ENCODE data around the gene NAA10. TPM values are rescaled to one million over a fixed set of nuclear protein-coding genes. Genes with fewer than 3 reads are reported as not detected.

Gene NAA10
- total RNA-seq, 1 experiment from 2014 or later = 124 TPM

DNA sequence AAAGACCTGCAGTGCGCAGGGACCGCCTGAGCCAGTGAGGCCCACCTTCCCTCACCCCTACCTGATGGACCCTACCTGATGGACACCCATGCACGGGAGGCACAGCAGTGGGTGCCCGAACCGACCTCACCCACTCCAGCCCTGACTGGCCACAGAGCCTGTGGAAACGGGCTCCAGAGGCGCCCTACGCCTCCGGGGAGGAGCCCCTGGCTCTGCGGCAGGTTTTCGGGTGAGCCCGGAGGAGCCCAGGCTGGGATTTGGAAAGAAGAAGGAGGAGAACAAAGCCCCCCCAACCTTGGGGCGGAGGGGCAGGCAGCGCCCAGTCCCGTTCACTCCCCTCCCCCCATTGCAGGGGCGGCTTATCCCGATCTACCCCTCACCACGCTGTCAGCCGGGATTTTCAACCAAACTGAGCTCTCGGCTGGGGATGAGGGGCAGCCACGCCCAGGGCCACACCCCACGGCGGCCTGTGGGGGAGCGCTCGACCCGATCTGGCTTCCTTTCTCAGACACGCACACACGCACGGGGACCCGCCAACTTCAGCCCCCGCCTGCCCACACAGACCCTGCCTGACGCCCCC, 49.5 kb downstream of the NAA10 start:
- Histone ChIP-seq H3K27ac (ENCODE audit: low read depth, low read length) (no peak overlapping the region; the same call in 1 of the 2 replicates), H4K20me1 (ENCODE audit: insufficient read depth) (no peaks in the 10 kb centered on the region), H3K4me1 (ENCODE audit: control insufficient read depth in 1 of 2, insufficient read depth in 2 of 2, low read length in 2 of 2) (peaks cover 9 to 37% of the 10 kb centered on the region in 2 experiments), H3K27me3 (ENCODE audit: insufficient read depth, low read length) (no peaks in the 10 kb centered on the region), H3K9me3 (ENCODE audit: control insufficient read depth in 1 of 2, insufficient read depth in 1 of 2, low read depth in 1 of 2, low read length in 2 of 2) (no peaks in the 10 kb centered on the region), H3K4me2 (ENCODE audit: low read length) (peak overlapping the region; percentile 76), H3K4me3 (replicated peaks in 1 of 2; ENCODE audit: low read depth in 1 of 2, low read length in 2 of 2) (peak overlapping the region; percentile 47 to 52), H3K9me2 (ENCODE audit: insufficient read depth) (no peaks in the 10 kb centered on the region), H2AFZ (ENCODE audit: low read depth, low read length, poor library complexity, severe bottlenecking) (no peak overlapping the region), H3K36me3 (ENCODE audit: control insufficient read depth in 1 of 2, insufficient read depth in 2 of 2, low read length in 2 of 2) (no peaks in the 10 kb centered on the region), H3K9ac (ENCODE audit: low read length) (peak overlapping the region; percentile 39; the same call in 1 of the 2 replicates), H3K79me2 (ENCODE audit: insufficient read depth, low read length) (no peaks in the 10 kb centered on the region)
- TSS peak; percentile 65 for BruUV-seq (replicated peaks)
- POLR2A ChIA-PET = no interaction called here
- DNase-seq (ENCODE audit: low read depth, low spot score) (no peak), ATAC-seq (peak; percentile 57)
- CTCF ChIA-PET = no interaction called here
- no peak for TF ChIP-seq ZFX (IDR thresholded peaks at IDR 0.05)
- RAD21 ChIA-PET (ENCODE audit: low non-redundant PET in 1 of 2, low total read pairs in 2 of 2, uncharacterized antibody in 2 of 2, unreplicated experiment in 2 of 2) = interaction anchor here in 1 of 2 experiments (0.7 kb wide), 1 partner anchor 85 kb away, joined by 3 read pairs; no protein-coding TSS in a partner anchor
- intact Hi-C loops (cut with micrococcal nuclease) = no loop called here

DNA sequence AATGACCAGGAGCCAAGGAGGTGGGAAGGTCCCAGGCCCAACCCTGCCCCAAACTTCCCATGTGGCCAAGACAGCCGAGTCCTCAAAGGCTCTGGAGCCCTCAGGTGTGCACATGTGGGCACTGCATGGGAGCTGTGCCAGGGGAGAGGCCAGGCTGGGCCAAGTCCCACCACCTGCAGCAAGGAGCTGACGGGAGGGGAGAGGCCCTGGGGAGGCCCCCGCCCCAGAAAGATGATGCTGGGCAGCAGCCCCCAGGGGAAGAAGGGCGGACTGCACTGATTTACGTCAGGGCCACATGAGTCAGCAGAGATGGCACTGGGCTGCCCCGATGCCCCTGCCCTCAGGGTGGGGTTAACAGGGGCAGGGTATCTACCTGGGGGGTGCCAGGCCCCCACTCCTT, 50.2 kb downstream of the NAA10 start:
- Histone ChIP-seq H3K4me1 (ENCODE audit: control insufficient read depth in 1 of 2, insufficient read depth in 2 of 2, low read length in 2 of 2) (peaks cover 9 to 37% of the 10 kb centered on the region in 2 experiments), H3K9ac (ENCODE audit: low read length) (no peak overlapping the region), H3K9me2 (ENCODE audit: insufficient read depth) (no peaks in the 10 kb centered on the region), H3K4me3 (replicated peaks in 1 of 2; ENCODE audit: low read depth in 1 of 2, low read length in 2 of 2) (peak overlapping the region; percentile 47 to 52), H3K9me3 (ENCODE audit: control insufficient read depth in 1 of 2, insufficient read depth in 1 of 2, low read depth in 1 of 2, low read length in 2 of 2) (no peaks in the 10 kb centered on the region), H3K27ac (ENCODE audit: low read depth, low read length) (no peak overlapping the region), H4K20me1 (ENCODE audit: insufficient read depth) (no peaks in the 10 kb centered on the region), H3K36me3 (ENCODE audit: control insufficient read depth in 1 of 2, insufficient read depth in 2 of 2, low read length in 2 of 2) (no peaks in the 10 kb centered on the region), H3K79me2 (ENCODE audit: insufficient read depth, low read length) (no peaks in the 10 kb centered on the region), H2AFZ (ENCODE audit: low read depth, low read length, poor library complexity, severe bottlenecking) (no peak overlapping the region), H3K27me3 (ENCODE audit: insufficient read depth, low read length) (no peaks in the 10 kb centered on the region), H3K4me2 (ENCODE audit: low read length) (peak overlapping the region; percentile 76)
- no TSS peak for BruUV-seq (replicated peaks)
- ChIA-PET POLR2A (no interaction called here), CTCF (no interaction called here), RAD21 (ENCODE audit: low non-redundant PET in 1 of 2, low total read pairs in 2 of 2, uncharacterized antibody in 2 of 2, unreplicated experiment in 2 of 2) (interaction anchor here in 1 of 2 experiments (0.7 kb wide), 1 partner anchor 90 kb away, joined by 3 read pairs; the partner anchor contains the start of genes IDH3G and SSR4)
- peak; percentile 75 for ATAC-seq
- intact Hi-C loops (cut with micrococcal nuclease) = loop anchor here (1.0 kb wide), 1 partner anchor 120 kb away; the partner anchor contains the start of gene PLXNB3
- DNase-seq (ENCODE audit: low read depth, low spot score) = peak; percentile 10
- TF ChIP-seq RAD21 (IDR thresholded peaks at IDR 0.05; ENCODE audit: low read depth) (peak; percentile 72), CEBPB (IDR thresholded peaks at IDR 0.05; ENCODE audit: low read depth) (no peak)
- TF ChIP-seq, protein P1, sequence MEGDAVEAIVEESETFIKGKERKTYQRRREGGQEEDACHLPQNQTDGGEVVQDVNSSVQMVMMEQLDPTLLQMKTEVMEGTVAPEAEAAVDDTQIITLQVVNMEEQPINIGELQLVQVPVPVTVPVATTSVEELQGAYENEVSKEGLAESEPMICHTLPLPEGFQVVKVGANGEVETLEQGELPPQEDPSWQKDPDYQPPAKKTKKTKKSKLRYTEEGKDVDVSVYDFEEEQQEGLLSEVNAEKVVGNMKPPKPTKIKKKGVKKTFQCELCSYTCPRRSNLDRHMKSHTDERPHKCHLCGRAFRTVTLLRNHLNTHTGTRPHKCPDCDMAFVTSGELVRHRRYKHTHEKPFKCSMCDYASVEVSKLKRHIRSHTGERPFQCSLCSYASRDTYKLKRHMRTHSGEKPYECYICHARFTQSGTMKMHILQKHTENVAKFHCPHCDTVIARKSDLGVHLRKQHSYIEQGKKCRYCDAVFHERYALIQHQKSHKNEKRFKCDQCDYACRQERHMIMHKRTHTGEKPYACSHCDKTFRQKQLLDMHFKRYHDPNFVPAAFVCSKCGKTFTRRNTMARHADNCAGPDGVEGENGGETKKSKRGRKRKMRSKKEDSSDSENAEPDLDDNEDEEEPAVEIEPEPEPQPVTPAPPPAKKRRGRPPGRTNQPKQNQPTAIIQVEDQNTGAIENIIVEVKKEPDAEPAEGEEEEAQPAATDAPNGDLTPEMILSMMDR (IDR thresholded peaks at IDR 0.05 in 2 of 3, conservative IDR thresholded peaks at IDR 0.05 in 1 of 3; ENCODE audit: borderline replicate concordance in 1 of 3, insufficient read depth in 1 of 3, low read depth in 2 of 3, low read length in 2 of 3) = peak; percentile 47 to 56 (median 54); a peak in 5 of 6 replicates
- TF ChIP-seq, protein P2, sequence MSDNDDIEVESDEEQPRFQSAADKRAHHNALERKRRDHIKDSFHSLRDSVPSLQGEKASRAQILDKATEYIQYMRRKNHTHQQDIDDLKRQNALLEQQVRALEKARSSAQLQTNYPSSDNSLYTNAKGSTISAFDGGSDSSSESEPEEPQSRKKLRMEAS (IDR thresholded peaks at IDR 0.05) = peak; percentile 53; the same call in 1 of the 2 replicates
